Ramos (cell line): ENCODE data around the gene EPB41L3.
"Not testable (repeated sequence)": the region's sequence is repeated elsewhere in the genome, so short reads cannot be mapped to it uniquely, and the experiment has no call there.

Experiments
- in situ Hi-C: fragments of 300-500 bp; cut with MboI; formaldehyde crosslinking; loops from one replicate; pipeline ENCODE4 v1.14.3; 2022; ENCODE audit warnings: low sequenced_read_pairs; ENCODE audit not compliant: unreplicated experiment

The EPB41L3 gene

DNA sequence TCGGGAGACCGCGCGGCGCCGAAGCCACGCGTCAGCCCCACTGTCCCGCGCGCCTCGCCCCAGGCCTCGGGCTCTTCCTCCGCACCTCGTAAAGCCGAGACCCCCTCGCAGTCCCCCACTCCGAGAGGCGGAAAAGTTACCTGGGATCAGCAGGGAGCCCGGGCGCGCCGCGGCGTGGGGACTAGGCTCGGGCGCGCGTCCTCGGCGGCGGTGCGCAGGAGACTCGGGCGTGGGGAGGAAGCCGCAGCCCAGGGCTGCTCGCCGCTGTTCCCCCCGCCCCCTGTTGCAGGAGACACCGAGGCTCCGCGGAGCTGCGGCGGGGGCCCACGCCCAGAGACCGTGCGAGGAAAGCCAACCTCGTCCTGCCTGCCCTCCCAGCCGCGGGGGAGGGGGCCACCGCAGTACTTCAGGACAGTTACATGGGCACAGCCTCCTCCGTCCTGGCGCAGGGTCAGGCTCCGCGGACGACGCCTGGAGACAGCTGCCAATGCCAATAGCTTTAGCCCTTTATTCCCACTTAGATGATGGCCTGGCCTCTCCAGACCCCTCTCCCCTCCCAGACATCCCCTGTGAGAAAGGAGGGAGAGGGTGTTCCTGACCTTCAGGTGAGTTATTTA is at the start of gene EPB41L3:
TSS of gene EPB41L3 (minus strand) at position 225 of the 617 bp plus-strand sequence. CDS start 54,814 bp downstream, outside the sequence.
- in situ Hi-C loops: no loop called here

DNA sequence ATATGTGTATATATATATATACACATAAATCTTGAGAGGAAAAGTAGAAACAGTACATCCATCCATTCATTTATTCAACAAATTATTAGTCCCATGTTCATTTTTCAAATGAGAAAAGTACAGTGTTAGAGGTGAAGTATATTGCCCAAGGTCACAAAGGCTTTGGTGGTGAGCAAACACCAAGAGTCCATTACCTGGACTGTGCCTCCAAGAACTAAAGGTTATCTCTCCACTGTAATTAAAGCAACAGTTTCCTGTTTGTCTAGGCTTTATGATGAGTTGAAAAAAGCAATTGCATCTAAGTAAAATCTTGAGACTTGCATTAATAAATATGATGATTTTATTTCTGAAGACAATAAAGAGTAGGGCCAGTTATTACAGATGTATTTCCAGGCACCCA is 44.7 kb upstream of the EPB41L3 start:
- in situ Hi-C loops: no loop called here

GRCh38 chr18:5585653-5586052 is 41.9 kb upstream of the EPB41L3 start:
- in situ Hi-C loops: no loop called here

DNA sequence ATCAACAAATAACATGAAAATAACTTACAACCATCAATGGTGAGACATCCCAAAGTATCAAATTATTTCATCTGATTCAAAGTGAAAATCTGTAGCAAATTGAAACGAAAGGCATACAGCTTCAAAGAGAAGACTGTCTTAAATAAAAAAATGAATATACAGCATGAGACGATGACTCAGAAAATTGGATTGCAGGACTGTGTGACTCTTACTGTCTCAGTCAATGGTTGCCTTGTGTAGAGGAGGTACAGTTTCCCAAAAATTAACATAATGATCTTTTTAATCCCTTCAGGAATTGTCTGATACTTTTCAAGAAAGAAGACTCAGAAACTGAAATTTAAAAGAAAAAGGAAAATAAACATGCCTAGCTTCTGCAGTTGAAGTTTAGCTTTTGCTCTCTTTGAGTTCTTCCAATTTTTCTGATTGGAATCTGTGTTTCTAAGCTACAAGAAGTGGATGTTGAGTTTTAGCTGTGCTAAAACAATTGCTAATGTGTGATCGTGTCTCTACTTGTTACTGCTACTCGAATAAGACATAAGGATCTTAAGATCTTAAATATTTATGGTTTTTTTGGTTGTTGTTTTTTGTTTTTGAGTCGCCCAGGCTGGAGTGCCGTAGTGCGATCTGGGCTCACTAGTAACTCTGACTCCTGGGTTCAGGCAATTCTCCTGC is 41.1 kb upstream of the EPB41L3 start:
- in situ Hi-C loops: no loop called here

- in situ Hi-C loops: no loop called here
Measured at GRCh38 chr18:5582849-5583681, 39.3 kb upstream of the EPB41L3 start.

- in situ Hi-C loops: no loop called here
Measured at GRCh38 chr18:5582076-5582475, 38.3 kb upstream of the EPB41L3 start.

DNA sequence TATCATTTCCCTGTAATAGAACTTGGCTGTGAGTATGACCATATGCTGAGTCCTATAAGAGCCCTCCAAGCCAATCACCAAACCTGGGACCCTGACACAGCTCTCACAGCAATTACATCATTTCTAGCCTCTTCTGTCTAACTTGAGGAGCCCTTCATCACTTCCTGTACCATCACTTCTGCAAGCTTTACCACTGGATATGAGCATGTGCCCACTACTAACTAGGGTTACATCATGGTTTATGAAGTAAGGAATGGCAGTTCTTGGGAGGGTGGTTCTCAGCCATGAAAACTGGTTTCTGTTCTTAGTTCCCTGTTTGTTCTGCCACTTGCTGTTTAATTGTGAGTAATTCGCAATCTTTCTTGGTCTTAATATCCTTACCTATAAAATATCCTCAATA is 31.0 kb upstream of the EPB41L3 start:
- in situ Hi-C loops: no loop called here

DNA sequence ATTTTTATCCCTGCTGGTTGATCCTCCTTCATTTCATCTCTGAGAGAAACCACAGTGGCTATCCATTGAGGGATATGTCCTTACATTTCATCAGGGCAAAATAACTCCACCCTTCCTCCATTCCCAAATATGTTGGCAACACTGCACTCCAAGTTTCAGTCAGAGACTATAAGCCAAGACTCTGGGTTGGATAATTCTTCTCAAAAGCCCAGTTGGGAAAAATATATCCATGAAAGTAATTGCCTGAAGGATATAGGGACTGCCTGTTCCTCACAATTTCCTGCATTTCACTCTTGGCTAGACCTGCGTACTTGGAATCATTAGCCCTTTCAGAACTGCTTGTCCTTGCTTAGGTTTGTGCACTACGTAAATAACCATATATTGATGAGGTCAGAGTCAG is 27.9 kb upstream of the EPB41L3 start:
- in situ Hi-C loops: no loop called here

- in situ Hi-C loops: not testable (repeated sequence)
Measured at GRCh38 chr18:5570613-5571012, 26.8 kb upstream of the EPB41L3 start.

DNA sequence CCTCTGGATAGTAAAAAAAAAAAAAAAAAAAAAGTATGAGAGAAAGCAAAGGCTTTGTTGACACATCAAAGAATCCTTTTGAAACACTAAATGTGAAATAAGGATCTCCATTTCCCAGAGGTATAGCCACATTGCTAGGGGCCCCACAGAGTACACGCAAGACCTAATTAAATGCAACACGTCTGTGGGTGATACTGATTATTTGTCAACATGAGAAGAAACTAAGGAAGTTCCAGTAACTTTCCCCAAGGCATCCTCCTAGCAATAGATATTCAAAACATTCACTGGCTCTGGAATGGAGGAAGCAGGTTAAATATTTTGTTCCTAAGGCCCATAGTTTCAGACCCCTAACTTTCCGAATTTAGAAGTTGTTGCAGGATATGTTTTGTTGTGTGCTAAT is 24.6 kb upstream of the EPB41L3 start:
- in situ Hi-C loops: no loop called here

- in situ Hi-C loops: no loop called here
Measured at GRCh38 chr18:5558851-5559250, 15.1 kb upstream of the EPB41L3 start.

- in situ Hi-C loops: no loop called here
Measured at GRCh38 chr18:5556310-5556974, 12.6 kb upstream of the EPB41L3 start.

- in situ Hi-C loops: no loop called here
Measured at GRCh38 chr18:5554629-5555028, 10.8 kb upstream of the EPB41L3 start.

DNA sequence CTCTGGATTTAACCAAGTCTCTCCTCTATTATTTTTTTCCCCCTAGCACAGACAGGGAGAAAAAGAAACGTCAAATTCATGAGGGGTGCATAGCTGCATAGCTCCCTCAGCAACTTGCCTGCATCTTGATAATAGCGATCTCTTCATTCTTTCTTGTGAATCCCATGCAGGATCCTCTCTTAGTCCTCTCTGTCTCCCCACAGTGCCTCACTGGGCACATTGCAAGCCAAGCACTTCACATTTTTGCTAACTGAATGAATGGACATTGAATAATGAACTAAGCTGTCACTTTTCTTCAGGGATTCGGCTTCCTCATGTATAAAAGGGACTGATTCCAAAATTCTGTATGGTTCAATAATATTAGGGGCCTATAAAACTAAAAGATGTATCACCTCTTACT is 2.9 kb upstream of the EPB41L3 start:
- in situ Hi-C loops: no loop called here

GRCh38 chr18:5543036-5543680 is 639 bp downstream of the EPB41L3 start:
- in situ Hi-C loops: no loop called here

DNA sequence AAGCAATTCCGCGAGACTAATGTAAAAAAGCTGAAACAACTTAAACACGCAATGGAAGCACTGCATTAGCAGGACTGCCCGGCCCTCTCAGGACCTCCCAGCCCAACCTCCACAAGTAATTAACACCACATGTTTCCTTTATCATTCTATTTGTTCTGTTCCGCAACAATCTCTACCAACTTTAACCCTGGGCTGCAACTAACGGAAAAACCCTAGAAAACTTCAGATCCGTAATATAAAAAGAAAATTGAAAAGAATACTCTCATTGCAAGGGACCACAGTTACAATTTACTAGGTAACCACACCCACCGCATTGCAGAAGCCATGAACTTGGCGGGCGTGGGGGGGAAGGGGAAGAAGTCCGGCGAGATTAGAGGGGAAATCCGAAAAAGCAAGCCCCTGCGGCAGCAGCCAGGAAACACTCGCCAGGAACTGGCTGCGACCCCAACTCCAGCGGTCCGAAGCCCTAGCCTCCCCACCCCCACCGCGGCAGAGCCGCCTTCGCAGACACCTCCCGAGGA is 1.2 kb downstream of the EPB41L3 start:
- in situ Hi-C loops: no loop called here

GRCh38 chr18:5541644-5542043 is 2.2 kb downstream of the EPB41L3 start:
- in situ Hi-C loops: no loop called here

- in situ Hi-C loops: no loop called here
Measured at GRCh38 chr18:5539391-5539790, 4.4 kb downstream of the EPB41L3 start.

DNA sequence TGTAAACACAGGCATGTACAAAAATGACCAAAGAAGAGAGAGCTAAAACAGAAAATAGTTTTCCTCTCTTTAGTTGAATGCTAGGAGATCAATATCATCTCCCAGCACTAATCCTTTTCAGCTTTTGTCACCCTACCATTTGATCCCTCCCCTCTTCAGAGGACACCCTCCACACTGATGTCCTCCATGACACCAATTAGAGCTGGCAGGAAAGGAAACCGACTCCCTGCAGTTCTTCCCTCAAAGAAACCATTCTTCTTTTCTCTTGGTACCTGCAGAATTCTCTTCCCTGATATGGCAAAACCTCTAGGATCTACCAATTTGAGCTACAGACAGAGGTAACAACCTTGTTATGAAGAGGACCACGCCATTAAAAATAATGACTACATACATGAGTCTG is 5.3 kb downstream of the EPB41L3 start:
- in situ Hi-C loops: no loop called here

- in situ Hi-C loops: no loop called here
Measured at GRCh38 chr18:5537860-5538259, 5.9 kb downstream of the EPB41L3 start.
